Tibial nerve (tissue), 3 donors: ENCODE data around the gene TNRC6A.
"Not testable (repeated sequence)": the region's sequence is repeated elsewhere in the genome, so short reads cannot be mapped to it uniquely, and the experiment has no call there.

Experiments used
- CTCF ChIP-seq, 5 experiments: fragments of 200-600 bp in 3 of 5; fragments of 450-650 bp in 2 of 5; sonication (generic) in 3 of 5; IDR thresholded peaks; one replicate each; pipeline ENCODE4 v1.5.1; 2016 to 2019; ENCODE audit warnings: antibody characterized with exemption in 5 of 5, mild to moderate bottlenecking in 3 of 5, moderate library complexity in 2 of 5
- POLR2A ChIP-seq, 2 donors: fragments of 450-650 bp; IDR thresholded peaks; one replicate each; pipeline ENCODE4 v1.6.1; 2017; ENCODE audit warnings: antibody characterized with exemption in 2 of 2, mild to moderate bottlenecking in 2 of 2, moderate library complexity in 2 of 2

DNA sequence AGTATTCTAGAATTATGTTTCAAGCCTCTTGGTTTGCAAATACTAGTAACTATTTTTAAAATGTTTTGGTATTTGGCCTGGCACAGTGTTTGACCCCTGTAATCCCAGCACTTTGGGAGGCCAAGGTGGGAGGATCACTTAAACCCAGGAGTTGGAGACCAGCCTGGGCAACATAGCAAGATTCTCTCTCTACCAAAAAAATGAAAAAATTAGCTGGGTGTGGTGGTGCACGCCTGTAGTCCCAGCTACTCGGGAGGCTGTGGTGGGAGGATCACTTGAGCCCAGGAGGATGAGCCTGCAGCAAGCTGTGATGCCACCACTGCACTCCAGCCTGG, 115.5 kb downstream of the TNRC6A start:
- not testable (repeated sequence) for TF ChIP-seq POLR2A, CTCF (IDR thresholded peaks at IDR 0.05)
